Neutrophil (primary cell): Measurements from ENCODE around the gene ZNRF4.

Experiments
- H3K27ac ChIP-seq: fragments of 200-600 bp; sonication (generic); 2 replicates; pipeline ENCODE4 v1.5.1; 2016; ENCODE audit warnings: mild to moderate bottlenecking, moderate library complexity
- H3K27me3 ChIP-seq: fragments of 200-600 bp; sonication (generic); 2 replicates; pipeline ENCODE4 v1.6.0; 2016; ENCODE audit warnings: mild to moderate bottlenecking
- H3K36me3 ChIP-seq: fragments of 200-600 bp; sonication (generic); 2 replicates; pipeline ENCODE4 v1.5.1; 2017
- H3K4me1 ChIP-seq, 2 experiments: fragments of 200-600 bp in 1 of 2; sonication (generic) in 1 of 2; 1 replicate in 1 of 2; 2 replicates in 1 of 2; pipeline versions ENCODE4 v1.5.1 to v1.6.1; 2013 to 2016; ENCODE audit warnings: low read depth in 1 of 2, low read length in 1 of 2, mild to moderate bottlenecking in 1 of 2, moderate library complexity in 1 of 2; ENCODE audit not compliant: control insufficient read depth in 1 of 2, insufficient read depth in 1 of 2
- H3K4me3 ChIP-seq, 2 experiments: fragments of 200-600 bp in 1 of 2; sonication (generic) in 1 of 2; 1 replicate in 1 of 2; 2 replicates in 1 of 2; pipeline ENCODE4 v1.5.1; 2013 to 2016; ENCODE audit warnings: low read depth in 1 of 2, low read length in 1 of 2, mild to moderate bottlenecking in 1 of 2, moderate library complexity in 1 of 2
- H3K9me3 ChIP-seq: fragments of 200-600 bp; sonication (generic); 2 replicates; pipeline ENCODE4 v1.5.1; 2016
- CTCF ChIP-seq: fragments of 200-600 bp; sonication (generic); IDR thresholded peaks from 2 replicates; pipeline ENCODE4 v1.5.1; 2016; ENCODE audit warnings: antibody characterized with exemption

ZNRF4 gene

DNA sequence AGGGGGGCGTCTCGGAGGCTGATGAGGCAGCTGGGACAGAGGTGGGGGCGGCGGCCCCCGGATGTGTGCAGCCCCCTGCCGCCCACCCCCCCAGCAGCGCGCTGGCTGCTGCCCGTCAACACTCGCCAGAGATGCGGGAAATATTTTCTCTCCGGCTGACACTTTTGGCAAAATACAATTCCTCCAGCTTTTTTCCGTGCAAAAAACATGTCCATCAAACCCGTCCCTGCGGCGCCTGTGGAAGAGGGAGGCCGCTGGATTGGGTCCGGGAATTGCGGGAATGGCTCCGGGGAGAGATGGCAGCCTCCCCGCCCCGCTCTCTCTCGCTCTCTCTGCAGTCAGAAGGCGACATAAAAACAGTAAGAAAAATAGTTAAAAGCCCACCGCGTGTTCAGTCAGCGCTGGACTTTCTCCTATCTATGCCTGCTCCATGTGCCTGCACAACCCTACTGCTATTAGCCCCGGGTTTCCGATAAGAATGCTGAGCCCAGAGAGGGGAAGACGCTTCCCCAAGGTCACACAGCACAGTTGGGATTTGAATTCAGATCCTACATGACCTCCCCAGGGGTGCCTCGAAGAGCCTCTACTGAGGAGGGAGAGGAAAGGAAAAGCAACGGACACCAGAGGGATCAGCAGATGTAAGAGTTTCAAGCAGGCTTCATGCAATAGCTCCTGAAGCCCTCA, 23.2 kb downstream of the ZNRF4 start:
- no peak for TF ChIP-seq CTCF
- Histone ChIP-seq H3K27me3 (peaks cover 50% of the 10 kb centered on the region), H3K9me3 (no peaks in the 10 kb centered on the region), H3K36me3 (no peaks in the 10 kb centered on the region), H3K27ac (no peak overlapping the region), H3K4me1 (no peaks in the 10 kb centered on the region), H3K4me3 (no peak overlapping the region)

- Histone ChIP-seq H3K27me3 (peaks cover 52% of the 10 kb centered on the region), H3K9me3 (no peaks in the 10 kb centered on the region), H3K27ac (no peak overlapping the region), H3K36me3 (no peaks in the 10 kb centered on the region), H3K4me1 (no peaks in the 10 kb centered on the region), H3K4me3 (no peak overlapping the region)
- no peak for TF ChIP-seq CTCF
These were observed 23.8 kb downstream of the ZNRF4 start for GRCh38 chr19:5478925-5479588.

DNA sequence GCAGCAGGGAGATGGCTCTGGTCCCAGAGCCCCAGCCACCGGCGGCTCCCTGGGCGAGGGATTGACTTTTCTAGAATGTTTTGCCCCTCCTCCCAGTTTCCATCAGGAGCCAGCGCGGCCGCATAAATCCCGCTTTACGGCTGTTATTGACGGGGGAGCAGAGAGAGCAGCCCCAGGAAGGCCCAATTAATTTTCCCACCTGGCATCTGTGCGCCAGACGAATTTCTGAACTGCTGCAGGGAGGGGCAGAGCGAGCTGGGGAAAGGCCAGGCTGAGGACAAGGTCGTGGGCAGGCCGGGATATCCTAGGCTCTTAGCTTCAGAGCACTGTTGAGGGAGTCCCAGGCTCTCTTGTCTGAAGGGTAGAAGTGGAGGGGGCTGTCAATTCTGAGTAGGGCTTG, 24.7 kb downstream of the ZNRF4 start:
- Histone ChIP-seq H3K27me3 (peaks cover 61% of the 10 kb centered on the region), H3K9me3 (no peaks in the 10 kb centered on the region), H3K4me3 (no peak overlapping the region), H3K36me3 (no peaks in the 10 kb centered on the region), H3K27ac (no peak overlapping the region), H3K4me1 (no peaks in the 10 kb centered on the region)
- no peak for TF ChIP-seq CTCF

DNA sequence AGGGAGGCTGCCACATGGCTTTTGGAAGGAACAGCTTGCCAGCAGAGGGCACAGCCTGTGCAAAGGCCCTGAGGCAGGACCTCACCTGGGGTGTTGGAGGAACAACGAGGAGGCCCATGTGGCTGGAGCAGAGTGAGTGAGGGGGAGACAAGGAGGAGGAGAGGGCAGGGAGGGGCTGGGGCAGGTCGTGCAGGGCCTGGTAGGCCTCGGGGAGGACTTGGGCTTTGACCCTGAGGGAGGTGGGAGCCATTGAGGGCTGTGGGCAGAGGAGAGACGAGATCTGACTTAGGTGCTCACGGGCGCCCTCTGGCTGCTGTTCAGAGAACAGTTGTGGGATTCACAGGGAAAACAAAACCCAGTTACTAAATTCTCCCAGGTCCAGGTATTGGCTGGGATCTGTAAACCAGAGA, 25.2 kb downstream of the ZNRF4 start:
- H3K36me3 ChIP-seq, result no peaks in the 10 kb centered on the region
- H3K4me3 ChIP-seq, result no peak overlapping the region
- no peak overlapping the region for H3K27ac ChIP-seq
- no peaks in the 10 kb centered on the region for H3K4me1 ChIP-seq
- peaks cover 66% of the 10 kb centered on the region for H3K27me3 ChIP-seq
- no peaks in the 10 kb centered on the region for H3K9me3 ChIP-seq
- no peak for TF ChIP-seq CTCF

DNA sequence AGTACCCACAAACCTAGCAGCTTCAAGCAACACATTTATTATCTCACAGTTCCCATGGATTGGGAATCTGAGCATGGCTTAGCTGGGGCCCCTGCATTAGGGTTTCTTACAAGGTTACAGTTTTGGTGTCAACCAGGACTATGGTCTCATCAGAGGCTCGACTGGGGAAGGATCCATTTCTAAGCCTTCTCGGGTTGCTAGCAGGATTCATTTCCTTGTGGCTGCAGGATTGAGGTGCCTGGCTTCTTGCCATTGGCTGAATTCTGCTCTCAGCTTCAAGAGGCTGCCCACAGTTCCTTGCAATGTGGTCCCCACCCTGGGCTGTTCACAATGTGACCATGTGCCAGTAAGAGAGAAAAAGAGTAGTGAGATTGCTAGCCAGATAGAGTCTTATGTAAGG, 26.7 kb downstream of the ZNRF4 start:
- no peak overlapping the region for H3K4me3 ChIP-seq
- peaks cover 73% of the 10 kb centered on the region for H3K27me3 ChIP-seq
- no peaks in the 10 kb centered on the region for H3K36me3 ChIP-seq
- H3K9me3 ChIP-seq, result no peaks in the 10 kb centered on the region
- no peak overlapping the region for H3K27ac ChIP-seq
- no peak for TF ChIP-seq CTCF
- no peaks in the 10 kb centered on the region for H3K4me1 ChIP-seq
